ENCODE measurements around the gene MTMR12. TPM values are rescaled to one million over a fixed set of nuclear protein-coding genes. Genes with fewer than 3 reads are reported as not detected.

Gene MTMR12
- total and polyA plus RNA-seq, 2 experiments from 2014 or later: 18.3 to 51.6 TPM

DNA sequence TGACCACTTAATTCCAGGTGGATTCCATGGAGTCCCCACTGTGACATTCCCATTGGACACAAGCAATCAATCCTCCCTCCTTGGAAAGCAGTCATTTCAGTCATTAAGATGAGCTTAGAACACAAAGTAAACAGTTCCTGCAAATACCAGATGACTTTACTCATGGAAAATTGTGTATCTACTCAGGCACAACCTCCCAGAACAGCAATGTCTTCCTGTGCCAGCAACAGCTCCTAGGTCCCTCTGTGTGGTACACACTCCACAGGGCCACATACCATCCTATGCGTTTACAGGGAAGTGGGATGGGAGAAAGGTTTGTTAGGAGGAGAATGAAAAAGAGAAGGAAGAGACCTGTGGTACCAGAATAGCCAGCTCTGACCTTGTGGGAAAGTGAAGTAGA is 53.7 kb downstream of the MTMR12 start:
- H3F3A ChIP-seq (replicated peaks; ENCODE audit: low read depth): no peaks in the 10 kb centered on the region
- no peak overlapping the region for H2AFZ ChIP-seq
- H4K20me1 ChIP-seq (replicated peaks; ENCODE audit: insufficient read depth): peaks cover 3% of the 10 kb centered on the region; the same call in 1 of the 2 replicates
- H3K4me1 Mint-ChIP-seq: peaks cover 6% of the 10 kb centered on the region
- no peak overlapping the region for H3K4me3 Mint-ChIP-seq
- no peaks in the 10 kb centered on the region for H3K4me1 ChIP-seq (ENCODE audit: insufficient read depth)
- peaks cover 3% of the 10 kb centered on the region for H3K27me3 Mint-ChIP-seq (ENCODE audit: insufficient read depth, low read depth, poor library complexity)
- H3K36me3 Mint-ChIP-seq (ENCODE audit: low read depth): peaks cover 77% of the 10 kb centered on the region
- H3K9me3 Mint-ChIP-seq: no peaks in the 10 kb centered on the region
- peaks cover 53% of the 10 kb centered on the region for H3K36me3 ChIP-seq (ENCODE audit: insufficient read depth)
- no peaks in the 10 kb centered on the region for H3K9me2 ChIP-seq (ENCODE audit: insufficient read depth)
- H3K4me2 ChIP-seq: no peak overlapping the region
- H3K4me3 ChIP-seq: no peak overlapping the region
- H3K27ac ChIP-seq (ENCODE audit: low read depth): no peak overlapping the region
- ATAC-seq (no peak), DNase-seq (ENCODE audit: low spot score) (no peak)
- no peaks in the 10 kb centered on the region for H3K79me2 ChIP-seq (replicated peaks; ENCODE audit: insufficient read depth)
- H3K27ac Mint-ChIP-seq: no peak overlapping the region
- TF ChIP-seq POLR2AphosphoS5 (IDR thresholded peaks at IDR 0.05; ENCODE audit: low read depth) (no peak), JUNB (IDR thresholded peaks at IDR 0.05; ENCODE audit: unreplicated experiment) (no peak), ZNF331 (CRISPR knock-in tag; IDR thresholded peaks at IDR 0.05; ENCODE audit: low read depth) (no peak), EZH2 (IDR thresholded peaks at IDR 0.05; ENCODE audit: low read depth, unreplicated experiment) (no peak)
- no peaks in the 10 kb centered on the region for H3K27me3 ChIP-seq (ENCODE audit: insufficient read depth)

- Histone ChIP-seq H3K9me2 (ENCODE audit: insufficient read depth) (no peaks in the 10 kb centered on the region), H3K4me3 (no peak overlapping the region), H3K27ac (ENCODE audit: low read depth) (no peak overlapping the region), H3K4me2 (no peak overlapping the region), H3K4me1 (ENCODE audit: insufficient read depth) (no peaks in the 10 kb centered on the region), H3K79me2 (replicated peaks; ENCODE audit: insufficient read depth) (no peaks in the 10 kb centered on the region), H3F3A (replicated peaks; ENCODE audit: low read depth) (no peaks in the 10 kb centered on the region), H3K36me3 (ENCODE audit: insufficient read depth) (peaks cover 59% of the 10 kb centered on the region), H3K27me3 (ENCODE audit: insufficient read depth) (no peaks in the 10 kb centered on the region), H2AFZ (no peak overlapping the region), H4K20me1 (replicated peaks; ENCODE audit: insufficient read depth) (no peaks in the 10 kb centered on the region; the same call in 1 of the 2 replicates)
- Mint-ChIP-seq H3K4me1 (peaks cover 6% of the 10 kb centered on the region), H3K27me3 (ENCODE audit: insufficient read depth, low read depth, poor library complexity) (peaks cover 3% of the 10 kb centered on the region), H3K9me3 (no peaks in the 10 kb centered on the region), H3K36me3 (ENCODE audit: low read depth) (peaks cover 77% of the 10 kb centered on the region), H3K4me3 (no peak overlapping the region), H3K27ac (no peak overlapping the region)
- DNase-seq (ENCODE audit: low spot score) (no peak), ATAC-seq (no peak)
- no peak for TF ChIP-seq JUNB (IDR thresholded peaks at IDR 0.05; ENCODE audit: unreplicated experiment)
- no peak for TF ChIP-seq STAT1 (IDR thresholded peaks at IDR 0.05; ENCODE audit: unreplicated experiment)
- no peak for TF ChIP-seq EZH2phosphoT487 (IDR thresholded peaks at IDR 0.05; ENCODE audit: unreplicated experiment)
- no peak for TF ChIP-seq ZNF114 (CRISPR knock-in tag; IDR thresholded peaks at IDR 0.05)
- TF ChIP-seq ZNF331 (CRISPR knock-in tag; IDR thresholded peaks at IDR 0.05; ENCODE audit: low read depth): no peak
- TF ChIP-seq ZNF462 (CRISPR knock-in tag; IDR thresholded peaks at IDR 0.05): no peak
- TF ChIP-seq CREB1 (CRISPR knock-in tag; IDR thresholded peaks at IDR 0.05; ENCODE audit: low read depth): no peak
- TF ChIP-seq EZH2 (IDR thresholded peaks at IDR 0.05; ENCODE audit: low read depth, unreplicated experiment): no peak
- TF ChIP-seq NANOG (IDR thresholded peaks at IDR 0.05; ENCODE audit: borderline replicate concordance): no peak
- TF ChIP-seq, protein P1, sequence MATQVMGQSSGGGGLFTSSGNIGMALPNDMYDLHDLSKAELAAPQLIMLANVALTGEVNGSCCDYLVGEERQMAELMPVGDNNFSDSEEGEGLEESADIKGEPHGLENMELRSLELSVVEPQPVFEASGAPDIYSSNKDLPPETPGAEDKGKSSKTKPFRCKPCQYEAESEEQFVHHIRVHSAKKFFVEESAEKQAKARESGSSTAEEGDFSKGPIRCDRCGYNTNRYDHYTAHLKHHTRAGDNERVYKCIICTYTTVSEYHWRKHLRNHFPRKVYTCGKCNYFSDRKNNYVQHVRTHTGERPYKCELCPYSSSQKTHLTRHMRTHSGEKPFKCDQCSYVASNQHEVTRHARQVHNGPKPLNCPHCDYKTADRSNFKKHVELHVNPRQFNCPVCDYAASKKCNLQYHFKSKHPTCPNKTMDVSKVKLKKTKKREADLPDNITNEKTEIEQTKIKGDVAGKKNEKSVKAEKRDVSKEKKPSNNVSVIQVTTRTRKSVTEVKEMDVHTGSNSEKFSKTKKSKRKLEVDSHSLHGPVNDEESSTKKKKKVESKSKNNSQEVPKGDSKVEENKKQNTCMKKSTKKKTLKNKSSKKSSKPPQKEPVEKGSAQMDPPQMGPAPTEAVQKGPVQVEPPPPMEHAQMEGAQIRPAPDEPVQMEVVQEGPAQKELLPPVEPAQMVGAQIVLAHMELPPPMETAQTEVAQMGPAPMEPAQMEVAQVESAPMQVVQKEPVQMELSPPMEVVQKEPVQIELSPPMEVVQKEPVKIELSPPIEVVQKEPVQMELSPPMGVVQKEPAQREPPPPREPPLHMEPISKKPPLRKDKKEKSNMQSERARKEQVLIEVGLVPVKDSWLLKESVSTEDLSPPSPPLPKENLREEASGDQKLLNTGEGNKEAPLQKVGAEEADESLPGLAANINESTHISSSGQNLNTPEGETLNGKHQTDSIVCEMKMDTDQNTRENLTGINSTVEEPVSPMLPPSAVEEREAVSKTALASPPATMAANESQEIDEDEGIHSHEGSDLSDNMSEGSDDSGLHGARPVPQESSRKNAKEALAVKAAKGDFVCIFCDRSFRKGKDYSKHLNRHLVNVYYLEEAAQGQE (IDR thresholded peaks at IDR 0.05; ENCODE audit: unreplicated experiment): no peak
- TF ChIP-seq ETS1 (IDR thresholded peaks at IDR 0.05): no peak
- TF ChIP-seq POLR2AphosphoS5 (IDR thresholded peaks at IDR 0.05; ENCODE audit: low read depth): no peak
Measured at GRCh38 chr5:32258424-32258823, 54.3 kb downstream of the MTMR12 start.

Data from GM23338 (cell line).